ENCODE measurements around the gene PTPRG. TPM values are rescaled to one million over a fixed set of nuclear protein-coding genes. Genes with fewer than 3 reads are reported as not detected.

Gene PTPRG
- polyA plus RNA-seq, 3 donors: not detected

GRCh38 chr3:62151591-62151990 is 590.2 kb downstream of the PTPRG start:
- Histone ChIP-seq H3K4me2 (replicated peaks; ENCODE audit: extremely low read depth, low read length, poor library complexity, severe bottlenecking) (no peak overlapping the region), H3K79me2 (ENCODE audit: insufficient read depth, low read length) (no peaks in the 10 kb centered on the region), H3K27me3 (ENCODE audit: control insufficient read depth in 2 of 2, insufficient read depth in 2 of 2, low read length in 2 of 2) (no peaks in the 10 kb centered on the region), H2AFZ (ENCODE audit: insufficient read depth, low read depth, low read length, poor library complexity, severe bottlenecking) (no peak overlapping the region), H3K36me3 (replicated peaks in 1 of 2; ENCODE audit: control insufficient read depth in 1 of 2, insufficient read depth in 2 of 2, low read length in 2 of 2) (no peaks in the 10 kb centered on the region), H4K20me1 (ENCODE audit: insufficient read depth, low read length) (no peaks in the 10 kb centered on the region), H3K9me3 (replicated peaks in 1 of 2; ENCODE audit: control insufficient read depth in 1 of 2, insufficient read depth in 1 of 2, low read length in 2 of 2) (no peaks in the 10 kb centered on the region), H3K9ac (ENCODE audit: insufficient read depth, low read length, poor library complexity, severe bottlenecking) (no peak overlapping the region), H3K4me1 (ENCODE audit: control insufficient read depth in 1 of 2, insufficient read depth in 2 of 2, low read length in 2 of 2) (no peaks in the 10 kb centered on the region), H3K27ac (ENCODE audit: low read depth in 1 of 2, low read length in 2 of 2) (no peak overlapping the region), H3K4me3 (replicated peaks in 1 of 3; ENCODE audit: low read depth in 2 of 3, low read length in 3 of 3) (no peak overlapping the region)
- DNase-seq: no peak
- Mint-ChIP-seq H3K27me3 (ENCODE audit: low read depth in 3 of 3) (peaks cover 0 to 6% (median 5%) of the 10 kb centered on the region in 3 donors), H3K4me1 (no peaks in the 10 kb centered on the region), H3K36me3 (no peaks in the 10 kb centered on the region), H3K4me3 (no peak overlapping the region), H3K27ac (no peak overlapping the region), H3K9me3 (peaks cover 0 to 2% (median 0%) of the 10 kb centered on the region in 7 donors)
- no peak for TF ChIP-seq CTCF (IDR thresholded peaks at IDR 0.05)
- 100% methylated on average over 1 of the region's 1 CpG for WGBS (ENCODE audit: insufficient coverage)
- intact Hi-C loops (cut with micrococcal nuclease): no loop called here

DNA sequence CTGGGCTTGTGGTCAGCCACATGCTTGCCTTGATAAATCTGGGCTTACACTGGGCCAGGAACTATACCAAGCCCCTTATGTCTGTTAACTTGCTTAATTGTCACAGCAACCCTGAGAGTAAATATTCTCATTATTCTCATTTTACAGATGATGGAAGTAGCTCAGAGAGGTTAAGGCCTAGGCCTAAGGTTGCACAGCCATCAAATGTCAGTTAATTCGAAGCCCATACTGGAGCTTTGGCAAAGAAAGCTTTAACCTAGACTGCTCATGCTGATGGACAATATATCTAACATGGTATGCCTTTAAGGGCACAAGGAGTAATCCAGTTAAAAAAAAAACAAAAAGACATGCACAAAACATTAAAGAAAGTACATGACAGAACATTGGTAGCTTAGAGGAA is 591.9 kb downstream of the PTPRG start:
- no CpG with 5 or more reads among the region's 1 CpG for WGBS (ENCODE audit: insufficient coverage)
- no peak overlapping the region for H3K4me3 Mint-ChIP-seq
- H3K4me1 ChIP-seq (ENCODE audit: control insufficient read depth in 1 of 2, insufficient read depth in 2 of 2, low read length in 2 of 2): no peaks in the 10 kb centered on the region

More for the DNA sequence above, 591.9 kb downstream of the PTPRG start:
- no peaks in the 10 kb centered on the region for H3K36me3 ChIP-seq (replicated peaks in 1 of 2; ENCODE audit: control insufficient read depth in 1 of 2, insufficient read depth in 2 of 2, low read length in 2 of 2)
- no peaks in the 10 kb centered on the region for H4K20me1 ChIP-seq (ENCODE audit: insufficient read depth, low read length)
- intact Hi-C loops (cut with micrococcal nuclease): no loop called here
- DNase-seq: no peak
- no peak overlapping the region for H3K27ac Mint-ChIP-seq
- no peaks in the 10 kb centered on the region for H3K79me2 ChIP-seq (ENCODE audit: insufficient read depth, low read length)
- peaks cover 0 to 2% (median 2%) of the 10 kb centered on the region in 3 donors for H3K27me3 Mint-ChIP-seq (ENCODE audit: low read depth in 3 of 3)
- no peaks in the 10 kb centered on the region for H3K36me3 Mint-ChIP-seq
- peaks cover 0 to 2% (median 0%) of the 10 kb centered on the region in 7 donors for H3K9me3 Mint-ChIP-seq
- TF ChIP-seq CTCF (IDR thresholded peaks at IDR 0.05): no peak
- H3K4me1 Mint-ChIP-seq: no peaks in the 10 kb centered on the region
- no peaks in the 10 kb centered on the region for H3K9me3 ChIP-seq (replicated peaks in 1 of 2; ENCODE audit: control insufficient read depth in 1 of 2, insufficient read depth in 1 of 2, low read length in 2 of 2)
- no peak overlapping the region for H3K27ac ChIP-seq (ENCODE audit: low read depth in 1 of 2, low read length in 2 of 2)
- H3K27me3 ChIP-seq (ENCODE audit: control insufficient read depth in 2 of 2, insufficient read depth in 2 of 2, low read length in 2 of 2): no peaks in the 10 kb centered on the region
- no peak overlapping the region for H3K4me3 ChIP-seq (replicated peaks in 1 of 3; ENCODE audit: low read depth in 2 of 3, low read length in 3 of 3)
- no peak overlapping the region for H2AFZ ChIP-seq (ENCODE audit: insufficient read depth, low read depth, low read length, poor library complexity, severe bottlenecking)
- H3K4me2 ChIP-seq (replicated peaks; ENCODE audit: extremely low read depth, low read length, poor library complexity, severe bottlenecking): no peak overlapping the region
- H3K9ac ChIP-seq (ENCODE audit: insufficient read depth, low read length, poor library complexity, severe bottlenecking): no peak overlapping the region
